Panc1 (cell line): ENCODE measurements around the gene CNGA3. TPM values are rescaled to one million over a fixed set of nuclear protein-coding genes. Genes with fewer than 3 reads are reported as not detected.

Source experiments
- ATAC-seq: fragments of 200-7000 bp; cut with Tn5 transposase; 2 replicates; pipeline ENCODE4 v1.9.1; 2020; ENCODE audit warnings: mild to moderate bottlenecking, moderate library complexity
- BruUV-seq: library from RNA; stranded (reverse); fragments of 400-500 nt; replicated peaks from 2 replicates; lab custom pipeline; 2021; lab: Mats Ljungman, UMichigan
- CTCF ChIA-PET: fragments of 300-600 bp; sonication (Branson Sonifier 250); formaldehyde crosslinking; loops from one replicate; lab custom pipeline; 2022; ENCODE audit warnings: antibody characterized with exemption; lab: Charles Lee
- POLR2A ChIA-PET: fragments of 300-600 bp; sonication (Branson Sonifier 250); formaldehyde crosslinking; loops from one replicate; lab custom pipeline; 2022; ENCODE audit warnings: antibody characterized with exemption; lab: Charles Lee
- DNase-seq: peaks from one replicate; pipeline ENCODE4 v3.0.0-alpha.2; 2010; ENCODE audit warnings: low read depth, low spot score
- H3K27ac ChIP-seq: 2 replicates; pipeline ENCODE4 v1.5.1; 2011; ENCODE audit warnings: mild to moderate bottlenecking, low read length, inconsistent platforms
- H3K27me3 ChIP-seq: fragments of 200-500 bp; sonication (Bioruptor generic); 2 replicates; pipeline ENCODE4 v1.6.0; 2014; ENCODE audit warnings: low read length, inconsistent platforms; ENCODE audit not compliant: control insufficient read depth, insufficient read depth
- H3K36me3 ChIP-seq: fragments of 200-500 bp; sonication (Bioruptor generic); 2 replicates; pipeline ENCODE4 v1.5.1; 2014; ENCODE audit warnings: inconsistent platforms, mild to moderate bottlenecking, low read length, moderate library complexity; ENCODE audit not compliant: control insufficient read depth, insufficient read depth
- H3K4me1 ChIP-seq: 2 replicates; pipeline ENCODE4 v1.5.1; 2011; ENCODE audit warnings: inconsistent platforms, mild to moderate bottlenecking, low read length, moderate library complexity; ENCODE audit not compliant: control insufficient read depth, insufficient read depth
- H3K4me3 ChIP-seq, 2 experiments: 2 replicates each; pipeline ENCODE4 v1.5.1; 2011 to 2012; ENCODE audit warnings: low read depth in 2 of 2, low read length in 2 of 2, mild to moderate bottlenecking in 2 of 2, inconsistent platforms in 1 of 2, moderate library complexity in 1 of 2
- H3K9me3 ChIP-seq: fragments of 200-500 bp; sonication (Bioruptor generic); 2 replicates; pipeline ENCODE4 v1.5.1; 2014; ENCODE audit warnings: low read depth, mild to moderate bottlenecking, inconsistent platforms, low read length, moderate library complexity; ENCODE audit not compliant: control insufficient read depth, insufficient read depth
- POLR2AphosphoS5 ChIP-seq: IDR thresholded peaks from 2 replicates; pipeline ENCODE4 v1.6.1; 2012; ENCODE audit warnings: mild to moderate bottlenecking, low read depth, low read length, moderate library complexity
- SIN3A ChIP-seq: IDR thresholded peaks from 2 replicates; pipeline ENCODE4 v1.6.1; 2012; ENCODE audit warnings: low read depth, mild to moderate bottlenecking, low read length, moderate library complexity, borderline replicate concordance; ENCODE audit not compliant: insufficient read depth
- TCF7L2 ChIP-seq: IDR thresholded peaks from 2 replicates; pipeline ENCODE4 v1.6.1; 2011; ENCODE audit warnings: mild to moderate bottlenecking, low read depth, low read length, inconsistent platforms
- in situ Hi-C: cut with HindIII; loops from 2 replicates; pipeline ENCODE4 v1.10.0; 2016; ENCODE audit warnings: low sequenced_read_pairs, low pct_unique_long_range_greater_than_20kb
- intact Hi-C: fragments of 100-400 bp; cut with micrococcal nuclease; formaldehyde crosslinking; loops from one replicate; pipeline ENCODE4 v1.10.0; 2022; ENCODE audit not compliant: unreplicated experiment
- total RNA-seq: library from RNA; stranded (reverse); gene quantifications from one replicate; pipeline ENCODE4 v1.2.1, GENCODE V29; 2021; ENCODE audit not compliant: unreplicated experiment
- TF ChIP-seq, protein P1 (sequence below): fragments of 450-650 bp; IDR thresholded peaks from 2 replicates; pipeline ENCODE4 v1.5.1; 2017; ENCODE audit warnings: mild to moderate bottlenecking
- TF ChIP-seq, protein P2 (sequence below), 2 experiments: IDR thresholded peaks; 2 replicates each; pipeline ENCODE4 v1.6.1; 2011 to 2012; ENCODE audit warnings: low read depth in 2 of 2, control low read depth in 1 of 2, low read length in 1 of 2, mild to moderate bottlenecking in 1 of 2, moderate library complexity in 1 of 2; ENCODE audit not compliant: insufficient read depth in 1 of 2

CNGA3 gene
- total RNA-seq, 1 experiment from 2014 or later, result not detected

DNA sequence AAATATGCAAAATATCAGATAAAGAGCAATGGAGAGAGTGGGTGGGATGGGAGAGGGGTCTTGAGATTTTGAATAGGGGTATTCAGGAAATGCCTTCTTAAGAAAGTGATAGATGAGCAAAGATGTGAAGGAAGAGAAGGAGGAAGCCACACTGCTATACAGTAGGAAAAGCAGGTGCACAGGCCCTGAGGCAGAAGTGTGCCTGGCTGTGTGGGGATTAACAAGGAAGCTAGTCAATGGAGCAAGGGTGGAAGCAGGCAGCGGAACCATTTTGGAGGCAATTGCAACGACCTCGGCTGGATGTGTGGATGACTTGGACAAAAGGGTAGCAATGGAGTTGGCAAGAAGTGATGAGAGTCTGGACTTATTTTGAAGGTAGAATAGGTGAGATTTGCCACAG lies 11.0 kb upstream of the CNGA3 start:
- no peak for DNase-seq
- Histone ChIP-seq H3K27ac (no peak overlapping the region), H3K27me3 (0 out of 2 replicates have a peak, but pooled peaks cover 2% of the 10 kb centered on the region), H3K4me3 (no peak overlapping the region), H3K4me1 (no peaks in the 10 kb centered on the region), H3K36me3 (no peaks in the 10 kb centered on the region), H3K9me3 (no peaks in the 10 kb centered on the region)
- POLR2A ChIA-PET, result no interaction called here
- in situ Hi-C loops, result no loop called here
- intact Hi-C loops, result no loop called here
- no TSS peak for BruUV-seq
- no peak for ATAC-seq
- TF ChIP-seq, protein P1, sequence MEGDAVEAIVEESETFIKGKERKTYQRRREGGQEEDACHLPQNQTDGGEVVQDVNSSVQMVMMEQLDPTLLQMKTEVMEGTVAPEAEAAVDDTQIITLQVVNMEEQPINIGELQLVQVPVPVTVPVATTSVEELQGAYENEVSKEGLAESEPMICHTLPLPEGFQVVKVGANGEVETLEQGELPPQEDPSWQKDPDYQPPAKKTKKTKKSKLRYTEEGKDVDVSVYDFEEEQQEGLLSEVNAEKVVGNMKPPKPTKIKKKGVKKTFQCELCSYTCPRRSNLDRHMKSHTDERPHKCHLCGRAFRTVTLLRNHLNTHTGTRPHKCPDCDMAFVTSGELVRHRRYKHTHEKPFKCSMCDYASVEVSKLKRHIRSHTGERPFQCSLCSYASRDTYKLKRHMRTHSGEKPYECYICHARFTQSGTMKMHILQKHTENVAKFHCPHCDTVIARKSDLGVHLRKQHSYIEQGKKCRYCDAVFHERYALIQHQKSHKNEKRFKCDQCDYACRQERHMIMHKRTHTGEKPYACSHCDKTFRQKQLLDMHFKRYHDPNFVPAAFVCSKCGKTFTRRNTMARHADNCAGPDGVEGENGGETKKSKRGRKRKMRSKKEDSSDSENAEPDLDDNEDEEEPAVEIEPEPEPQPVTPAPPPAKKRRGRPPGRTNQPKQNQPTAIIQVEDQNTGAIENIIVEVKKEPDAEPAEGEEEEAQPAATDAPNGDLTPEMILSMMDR, result no peak
- no peak for TF ChIP-seq SIN3A
- CTCF ChIA-PET, result no interaction called here

DNA sequence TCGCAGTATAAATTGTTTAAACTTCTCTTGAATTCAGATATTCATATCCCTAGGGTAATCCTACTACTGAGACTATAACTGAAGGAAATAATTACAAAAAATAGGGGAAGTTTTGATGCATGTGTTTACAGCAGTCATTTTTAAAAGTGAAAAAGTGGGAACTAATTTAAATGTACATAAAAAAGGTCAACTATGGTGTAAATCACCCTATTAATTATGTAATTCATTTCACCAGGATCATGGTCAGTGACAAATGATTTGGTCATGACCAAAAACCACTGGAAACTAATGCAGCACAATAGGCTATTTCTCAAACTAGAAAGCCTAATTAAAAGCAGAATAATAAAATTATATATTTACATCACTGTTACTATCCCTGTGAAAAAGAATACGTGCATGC lies 5.0 kb upstream of the CNGA3 start:
- CTCF ChIA-PET, result no interaction called here
- BruUV-seq, result no TSS peak
- TF ChIP-seq, protein P2, sequence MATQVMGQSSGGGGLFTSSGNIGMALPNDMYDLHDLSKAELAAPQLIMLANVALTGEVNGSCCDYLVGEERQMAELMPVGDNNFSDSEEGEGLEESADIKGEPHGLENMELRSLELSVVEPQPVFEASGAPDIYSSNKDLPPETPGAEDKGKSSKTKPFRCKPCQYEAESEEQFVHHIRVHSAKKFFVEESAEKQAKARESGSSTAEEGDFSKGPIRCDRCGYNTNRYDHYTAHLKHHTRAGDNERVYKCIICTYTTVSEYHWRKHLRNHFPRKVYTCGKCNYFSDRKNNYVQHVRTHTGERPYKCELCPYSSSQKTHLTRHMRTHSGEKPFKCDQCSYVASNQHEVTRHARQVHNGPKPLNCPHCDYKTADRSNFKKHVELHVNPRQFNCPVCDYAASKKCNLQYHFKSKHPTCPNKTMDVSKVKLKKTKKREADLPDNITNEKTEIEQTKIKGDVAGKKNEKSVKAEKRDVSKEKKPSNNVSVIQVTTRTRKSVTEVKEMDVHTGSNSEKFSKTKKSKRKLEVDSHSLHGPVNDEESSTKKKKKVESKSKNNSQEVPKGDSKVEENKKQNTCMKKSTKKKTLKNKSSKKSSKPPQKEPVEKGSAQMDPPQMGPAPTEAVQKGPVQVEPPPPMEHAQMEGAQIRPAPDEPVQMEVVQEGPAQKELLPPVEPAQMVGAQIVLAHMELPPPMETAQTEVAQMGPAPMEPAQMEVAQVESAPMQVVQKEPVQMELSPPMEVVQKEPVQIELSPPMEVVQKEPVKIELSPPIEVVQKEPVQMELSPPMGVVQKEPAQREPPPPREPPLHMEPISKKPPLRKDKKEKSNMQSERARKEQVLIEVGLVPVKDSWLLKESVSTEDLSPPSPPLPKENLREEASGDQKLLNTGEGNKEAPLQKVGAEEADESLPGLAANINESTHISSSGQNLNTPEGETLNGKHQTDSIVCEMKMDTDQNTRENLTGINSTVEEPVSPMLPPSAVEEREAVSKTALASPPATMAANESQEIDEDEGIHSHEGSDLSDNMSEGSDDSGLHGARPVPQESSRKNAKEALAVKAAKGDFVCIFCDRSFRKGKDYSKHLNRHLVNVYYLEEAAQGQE (IDR thresholded peaks at IDR 0.05; ENCODE audit: insufficient read depth in 1 of 2, low read depth in 2 of 2, low read length in 1 of 2), result no peak
- no peak for TF ChIP-seq SIN3A
- TF ChIP-seq TCF7L2, result no peak
- TF ChIP-seq, protein P1, result no peak
- no peak overlapping the region for H3K4me3 ChIP-seq
- POLR2A ChIA-PET, result no interaction called here
- intact Hi-C loops (no loop called here), in situ Hi-C loops (no loop called here)
- no peaks in the 10 kb centered on the region for H3K4me1 ChIP-seq
- no peak overlapping the region for H3K27ac ChIP-seq
- H3K9me3 ChIP-seq, result no peaks in the 10 kb centered on the region
- ATAC-seq, result no peak
- H3K36me3 ChIP-seq, result no peaks in the 10 kb centered on the region
- no peak for DNase-seq
- peaks cover 26% of the 10 kb centered on the region for H3K27me3 ChIP-seq

DNA sequence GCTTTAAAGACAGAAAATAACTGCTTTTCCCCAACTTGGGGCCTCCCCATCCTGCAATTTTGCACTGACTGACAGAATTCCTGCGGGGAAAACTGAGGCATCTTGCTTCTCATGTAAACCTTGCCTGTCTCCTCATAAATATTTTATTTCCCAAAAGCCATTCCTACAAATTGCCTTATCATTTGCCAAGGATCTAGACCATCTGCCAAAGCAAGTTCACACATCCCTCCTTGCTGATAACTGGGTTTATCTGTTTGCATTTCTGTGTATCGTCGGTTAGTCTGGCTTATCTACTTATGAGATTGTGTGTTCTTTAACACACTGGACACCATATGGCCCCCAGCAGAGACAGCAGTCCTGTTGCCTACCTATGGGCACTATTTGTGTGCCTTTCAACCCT lies 3.0 kb upstream of the CNGA3 start:
- CTCF ChIA-PET, result no interaction called here
- in situ Hi-C loops, result no loop called here
- H3K4me3 ChIP-seq, result no peak overlapping the region
- no peaks in the 10 kb centered on the region for H3K9me3 ChIP-seq
- ATAC-seq (no peak), DNase-seq (no peak)
- H3K27me3 ChIP-seq, result peaks cover 26% of the 10 kb centered on the region
- no peaks in the 10 kb centered on the region for H3K4me1 ChIP-seq
- TF ChIP-seq, protein P2 (IDR thresholded peaks at IDR 0.05; ENCODE audit: insufficient read depth in 1 of 2, low read depth in 2 of 2, low read length in 1 of 2), result no peak
- TF ChIP-seq POLR2AphosphoS5, result no peak
- no peak for TF ChIP-seq TCF7L2
- no peak for TF ChIP-seq SIN3A
- TF ChIP-seq, protein P1, result no peak
- POLR2A ChIA-PET, result no interaction called here
- H3K36me3 ChIP-seq, result no peaks in the 10 kb centered on the region
- intact Hi-C loops, result no loop called here
- no TSS peak for BruUV-seq
- H3K27ac ChIP-seq, result no peak overlapping the region
